HEK293 (cell line): ENCODE results near the gene LAMC3.

Experiments used
- ZNF48 ChIP-seq: fragments of 450-650 bp; formaldehyde crosslinking; IDR thresholded peaks from 2 replicates; pipeline ENCODE4 v1.5.1; 2016; ENCODE audit warnings: missing biosample characterization, missing genetic modification characterization
- TF ChIP-seq, protein P1 (sequence below): fragments of 450-650 bp; formaldehyde crosslinking; IDR thresholded peaks from 2 replicates; pipeline ENCODE4 v1.5.1; 2016; ENCODE audit warnings: missing biosample characterization, missing genetic modification characterization
- TF ChIP-seq, protein P2 (sequence below): fragments of 450-650 bp; formaldehyde crosslinking; optimal IDR thresholded peaks from 2 replicates; pipeline ENCODE3; 2016; ENCODE audit warnings: missing biosample characterization, mild to moderate bottlenecking, missing genetic modification characterization
- TF ChIP-seq, protein P3 (sequence below): fragments of 450-650 bp; formaldehyde crosslinking; IDR thresholded peaks from 2 replicates; pipeline ENCODE4 v1.5.1; 2016; ENCODE audit warnings: missing biosample characterization, missing genetic modification characterization, low read depth

DNA sequence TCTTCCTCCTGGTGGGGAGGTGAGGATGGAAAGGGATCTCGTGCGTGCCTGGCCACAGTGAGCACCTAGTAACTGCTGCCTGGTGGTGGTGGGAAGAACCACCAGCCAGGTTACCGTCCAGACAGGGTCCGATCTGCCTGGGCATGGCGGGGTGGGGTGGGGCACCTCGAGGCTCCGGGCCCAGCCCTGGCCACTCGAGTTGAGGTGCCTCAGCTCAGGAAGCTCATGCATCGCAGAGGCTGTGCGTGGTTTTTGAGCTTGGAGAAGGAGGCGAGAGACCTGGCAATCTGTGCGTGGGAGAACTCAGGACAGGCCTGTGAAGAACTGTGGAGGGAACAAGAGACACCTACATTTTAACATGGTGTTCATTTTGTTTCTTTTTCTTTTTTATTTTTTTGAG, 38.9 kb upstream of the LAMC3 start:
- TF ChIP-seq, protein P1, sequence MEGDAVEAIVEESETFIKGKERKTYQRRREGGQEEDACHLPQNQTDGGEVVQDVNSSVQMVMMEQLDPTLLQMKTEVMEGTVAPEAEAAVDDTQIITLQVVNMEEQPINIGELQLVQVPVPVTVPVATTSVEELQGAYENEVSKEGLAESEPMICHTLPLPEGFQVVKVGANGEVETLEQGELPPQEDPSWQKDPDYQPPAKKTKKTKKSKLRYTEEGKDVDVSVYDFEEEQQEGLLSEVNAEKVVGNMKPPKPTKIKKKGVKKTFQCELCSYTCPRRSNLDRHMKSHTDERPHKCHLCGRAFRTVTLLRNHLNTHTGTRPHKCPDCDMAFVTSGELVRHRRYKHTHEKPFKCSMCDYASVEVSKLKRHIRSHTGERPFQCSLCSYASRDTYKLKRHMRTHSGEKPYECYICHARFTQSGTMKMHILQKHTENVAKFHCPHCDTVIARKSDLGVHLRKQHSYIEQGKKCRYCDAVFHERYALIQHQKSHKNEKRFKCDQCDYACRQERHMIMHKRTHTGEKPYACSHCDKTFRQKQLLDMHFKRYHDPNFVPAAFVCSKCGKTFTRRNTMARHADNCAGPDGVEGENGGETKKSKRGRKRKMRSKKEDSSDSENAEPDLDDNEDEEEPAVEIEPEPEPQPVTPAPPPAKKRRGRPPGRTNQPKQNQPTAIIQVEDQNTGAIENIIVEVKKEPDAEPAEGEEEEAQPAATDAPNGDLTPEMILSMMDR (tag by site-specific recombination): no peak
- TF ChIP-seq, protein P2, sequence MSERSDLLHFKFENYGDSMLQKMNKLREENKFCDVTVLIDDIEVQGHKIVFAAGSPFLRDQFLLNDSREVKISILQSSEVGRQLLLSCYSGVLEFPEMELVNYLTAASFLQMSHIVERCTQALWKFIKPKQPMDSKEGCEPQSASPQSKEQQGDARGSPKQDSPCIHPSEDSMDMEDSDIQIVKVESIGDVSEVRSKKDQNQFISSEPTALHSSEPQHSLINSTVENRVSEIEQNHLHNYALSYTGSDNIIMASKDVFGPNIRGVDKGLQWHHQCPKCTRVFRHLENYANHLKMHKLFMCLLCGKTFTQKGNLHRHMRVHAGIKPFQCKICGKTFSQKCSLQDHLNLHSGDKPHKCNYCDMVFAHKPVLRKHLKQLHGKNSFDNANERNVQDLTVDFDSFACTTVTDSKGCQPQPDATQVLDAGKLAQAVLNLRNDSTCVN (tag by site-specific recombination): no peak
- TF ChIP-seq, protein P3, sequence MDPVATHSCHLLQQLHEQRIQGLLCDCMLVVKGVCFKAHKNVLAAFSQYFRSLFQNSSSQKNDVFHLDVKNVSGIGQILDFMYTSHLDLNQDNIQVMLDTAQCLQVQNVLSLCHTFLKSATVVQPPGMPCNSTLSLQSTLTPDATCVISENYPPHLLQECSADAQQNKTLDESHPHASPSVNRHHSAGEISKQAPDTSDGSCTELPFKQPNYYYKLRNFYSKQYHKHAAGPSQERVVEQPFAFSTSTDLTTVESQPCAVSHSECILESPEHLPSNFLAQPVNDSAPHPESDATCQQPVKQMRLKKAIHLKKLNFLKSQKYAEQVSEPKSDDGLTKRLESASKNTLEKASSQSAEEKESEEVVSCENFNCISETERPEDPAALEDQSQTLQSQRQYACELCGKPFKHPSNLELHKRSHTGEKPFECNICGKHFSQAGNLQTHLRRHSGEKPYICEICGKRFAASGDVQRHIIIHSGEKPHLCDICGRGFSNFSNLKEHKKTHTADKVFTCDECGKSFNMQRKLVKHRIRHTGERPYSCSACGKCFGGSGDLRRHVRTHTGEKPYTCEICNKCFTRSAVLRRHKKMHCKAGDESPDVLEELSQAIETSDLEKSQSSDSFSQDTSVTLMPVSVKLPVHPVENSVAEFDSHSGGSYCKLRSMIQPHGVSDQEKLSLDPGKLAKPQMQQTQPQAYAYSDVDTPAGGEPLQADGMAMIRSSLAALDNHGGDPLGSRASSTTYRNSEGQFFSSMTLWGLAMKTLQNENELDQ (tag by site-specific recombination): no peak
- no peak for TF ChIP-seq ZNF48
